ENCODE measurements around the gene DIP2C. TPM values are rescaled to one million over a fixed set of nuclear protein-coding genes. Genes with fewer than 3 reads are reported as not detected.

The DIP2C gene
- total and polyA plus RNA-seq, 8 donors: 2.4 to 40.1 (median 21.0) TPM

DNA sequence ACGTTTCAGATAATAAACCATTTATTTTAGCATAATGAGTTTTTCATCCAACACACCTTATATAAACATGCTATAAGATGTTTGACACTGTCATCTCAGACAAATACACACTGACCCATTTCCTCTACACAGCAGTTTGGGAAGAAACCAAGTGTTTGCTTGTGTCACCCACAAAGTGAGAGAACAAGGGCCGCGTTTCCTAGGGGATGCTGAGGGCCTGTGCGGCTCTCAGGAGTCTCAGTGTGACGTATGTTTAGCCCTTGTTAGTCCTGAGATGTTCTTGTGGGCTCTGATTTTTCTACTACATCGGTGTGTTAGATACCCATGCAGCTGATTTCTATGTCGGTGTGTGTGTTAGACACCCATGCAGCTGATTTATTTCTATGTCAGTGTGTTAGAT is 266.3 kb downstream of the DIP2C start:
- Histone ChIP-seq H3K36me3 (peaks cover 20 to 47% (median 43%) of the 10 kb centered on the region in 4 donors), H3K27ac (no peak overlapping the region), H3K27me3 (no peaks in the 10 kb centered on the region), H3K4me1 (no peaks in the 10 kb centered on the region), H3K4me3 (no peak overlapping the region), H3K9me3 (no peaks in the 10 kb centered on the region)
- TF ChIP-seq EP300 (IDR thresholded peaks at IDR 0.05) (no peak), POLR2AphosphoS5 (IDR thresholded peaks at IDR 0.05) (no peak), POLR2A (IDR thresholded peaks at IDR 0.05) (no peak)
- TF ChIP-seq, protein P1, sequence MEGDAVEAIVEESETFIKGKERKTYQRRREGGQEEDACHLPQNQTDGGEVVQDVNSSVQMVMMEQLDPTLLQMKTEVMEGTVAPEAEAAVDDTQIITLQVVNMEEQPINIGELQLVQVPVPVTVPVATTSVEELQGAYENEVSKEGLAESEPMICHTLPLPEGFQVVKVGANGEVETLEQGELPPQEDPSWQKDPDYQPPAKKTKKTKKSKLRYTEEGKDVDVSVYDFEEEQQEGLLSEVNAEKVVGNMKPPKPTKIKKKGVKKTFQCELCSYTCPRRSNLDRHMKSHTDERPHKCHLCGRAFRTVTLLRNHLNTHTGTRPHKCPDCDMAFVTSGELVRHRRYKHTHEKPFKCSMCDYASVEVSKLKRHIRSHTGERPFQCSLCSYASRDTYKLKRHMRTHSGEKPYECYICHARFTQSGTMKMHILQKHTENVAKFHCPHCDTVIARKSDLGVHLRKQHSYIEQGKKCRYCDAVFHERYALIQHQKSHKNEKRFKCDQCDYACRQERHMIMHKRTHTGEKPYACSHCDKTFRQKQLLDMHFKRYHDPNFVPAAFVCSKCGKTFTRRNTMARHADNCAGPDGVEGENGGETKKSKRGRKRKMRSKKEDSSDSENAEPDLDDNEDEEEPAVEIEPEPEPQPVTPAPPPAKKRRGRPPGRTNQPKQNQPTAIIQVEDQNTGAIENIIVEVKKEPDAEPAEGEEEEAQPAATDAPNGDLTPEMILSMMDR (IDR thresholded peaks at IDR 0.05): no peak
- no peak for DNase-seq
- intact Hi-C loops (cut with DNase I; ENCODE audit: low total_unique reads): no loop called here
- WGBS, 5 donors: 88 to 91% (median 89%) methylated on average over 7 of the region's 7 CpGs

- DNase-seq: no peak
- intact Hi-C loops (cut with DNase I; ENCODE audit: low total_unique reads): no loop called here
- Histone ChIP-seq H3K9me3 (no peaks in the 10 kb centered on the region), H3K27me3 (no peaks in the 10 kb centered on the region), H3K36me3 (peaks cover 20 to 48% (median 44%) of the 10 kb centered on the region in 4 donors), H3K4me3 (no peak overlapping the region), H3K27ac (no peak overlapping the region), H3K4me1 (no peaks in the 10 kb centered on the region)
- WGBS, 5 donors: 83 to 86% (median 85%) methylated on average over 14 of the region's 14 CpGs
- TF ChIP-seq, protein P1 (IDR thresholded peaks at IDR 0.05): no peak
- TF ChIP-seq POLR2AphosphoS5 (IDR thresholded peaks at IDR 0.05): no peak
- no peak for TF ChIP-seq POLR2A (IDR thresholded peaks at IDR 0.05)
- TF ChIP-seq EP300 (IDR thresholded peaks at IDR 0.05): no peak
Observed at GRCh38 chr10:422675-423074, 266.8 kb downstream of the DIP2C start.

GRCh38 chr10:422241-422640 is 267.2 kb downstream of the DIP2C start:
- Histone ChIP-seq H3K27ac (no peak overlapping the region), H3K9me3 (no peaks in the 10 kb centered on the region), H3K27me3 (no peaks in the 10 kb centered on the region), H3K4me3 (no peak overlapping the region), H3K4me1 (no peaks in the 10 kb centered on the region), H3K36me3 (peaks cover 20 to 50% (median 45%) of the 10 kb centered on the region in 4 donors)
- no peak for TF ChIP-seq POLR2AphosphoS5 (IDR thresholded peaks at IDR 0.05)
- no peak for TF ChIP-seq EP300 (IDR thresholded peaks at IDR 0.05)
- TF ChIP-seq POLR2A (IDR thresholded peaks at IDR 0.05): no peak
- TF ChIP-seq, protein P1 (IDR thresholded peaks at IDR 0.05): no peak
- intact Hi-C loops (cut with DNase I; ENCODE audit: low total_unique reads): no loop called here
- no peak for DNase-seq
- WGBS, 5 donors: 81 to 91% (median 88%) methylated on average over 11 of the region's 11 CpGs

DNA sequence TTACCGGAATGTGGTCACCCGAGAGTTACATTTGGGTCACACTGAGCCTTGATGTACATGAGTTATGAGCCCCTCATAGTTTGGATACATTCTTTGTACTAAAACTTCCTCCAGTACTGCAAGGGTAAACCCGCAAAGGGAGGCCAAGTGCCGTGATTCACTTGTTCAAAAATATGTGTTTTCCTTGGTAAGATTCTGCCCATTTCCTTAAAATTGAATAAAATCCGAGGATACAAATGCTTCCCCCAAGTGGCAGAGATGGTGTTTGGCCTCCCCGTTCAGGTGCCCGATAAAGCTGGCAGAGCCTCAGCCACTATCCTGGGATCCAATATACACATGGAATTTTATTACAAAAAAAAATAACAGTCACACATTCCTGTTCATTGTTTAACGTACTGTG is 268.3 kb downstream of the DIP2C start:
- no peaks in the 10 kb centered on the region for H3K4me1 ChIP-seq
- no peak overlapping the region for H3K27ac ChIP-seq
- H3K27me3 ChIP-seq: no peaks in the 10 kb centered on the region
- H3K36me3 ChIP-seq: peaks cover 20 to 60% (median 54%) of the 10 kb centered on the region in 4 donors
- no peaks in the 10 kb centered on the region for H3K9me3 ChIP-seq
- DNase-seq: no peak
- TF ChIP-seq POLR2AphosphoS5 (IDR thresholded peaks at IDR 0.05): no peak
- TF ChIP-seq POLR2A (IDR thresholded peaks at IDR 0.05): no peak
- TF ChIP-seq, protein P1 (IDR thresholded peaks at IDR 0.05): no peak
- TF ChIP-seq EP300 (IDR thresholded peaks at IDR 0.05): no peak
- WGBS, 5 donors: 69 to 89% (median 83%) methylated on average over 8 of the region's 8 CpGs
- intact Hi-C loops (cut with DNase I; ENCODE audit: low total_unique reads): no loop called here
- no peak overlapping the region for H3K4me3 ChIP-seq

Data from stomach (tissue), 9 donors.